Endothelial cell of umbilical vein (primary cell): Measurements from ENCODE around the gene PGM2L1. TPM values are rescaled to one million over a fixed set of nuclear protein-coding genes. Genes with fewer than 3 reads are reported as not detected.

ENCODE experiments used
- BruUV-seq: library from RNA; stranded (reverse); fragments of 400-500 nt; replicated peaks from 2 replicates; lab custom pipeline; 2021; lab: Mats Ljungman, UMichigan
- CTCF ChIA-PET: fragments of 300-600, 350-600 bp; sonication (Branson Sonifier 250); formaldehyde crosslinking; loops from one replicate; lab custom pipeline; 2021; ENCODE audit warnings: antibody characterized with exemption, inconsistent platforms; lab: Charles Lee
- POLR2A ChIA-PET: fragments of 300-600, 350-600 bp; sonication (Branson Sonifier 250); formaldehyde crosslinking; loops from one replicate; lab custom pipeline; 2021; ENCODE audit warnings: antibody characterized with exemption, inconsistent platforms; lab: Charles Lee
- DNase-seq: peaks from one replicate; pipeline ENCODE4 v3.0.0-alpha.2; 2011; ENCODE audit warnings: low read depth, low spot score
- FAIRE-seq: peaks from 2 replicates; lab custom pipeline; 2011; peaks lifted over from hg19 to GRCh38; lab: Jason Lieb, UNC
- H2AFZ ChIP-seq: 2 replicates; pipeline ENCODE4 v1.6.0; 2012; ENCODE audit warnings: low read depth, low read length, control low read depth, inconsistent platforms
- H3K27ac ChIP-seq: 2 replicates; pipeline ENCODE4 v1.5.1; 2011; ENCODE audit warnings: low read depth, mild to moderate bottlenecking, control low read depth, low read length, moderate library complexity; ENCODE audit not compliant: insufficient read depth
- H3K27me3 ChIP-seq, 2 experiments: 2 replicates each; pipeline versions ENCODE4 v1.6.0 to v1.6.1; 2011; ENCODE audit warnings: low read length in 2 of 2, mixed read lengths in 1 of 2; ENCODE audit not compliant: control insufficient read depth in 2 of 2, insufficient read depth in 2 of 2
- H3K36me3 ChIP-seq, 2 experiments: 2 replicates in 1 of 2; 3 replicates in 1 of 2; pipeline ENCODE4 v1.5.1; 2011; ENCODE audit warnings: low read length in 2 of 2, mild to moderate bottlenecking in 1 of 2, moderate library complexity in 1 of 2; ENCODE audit not compliant: control insufficient read depth in 2 of 2, insufficient read depth in 2 of 2; ENCODE audit errors: extremely low read depth in 1 of 2
- H3K4me1 ChIP-seq: 3 replicates; pipeline ENCODE4 v1.5.1; 2011; ENCODE audit warnings: mild to moderate bottlenecking, low read length; ENCODE audit not compliant: control insufficient read depth, insufficient read depth; ENCODE audit errors: extremely low read depth
- H3K4me2 ChIP-seq: 2 replicates; pipeline ENCODE4 v1.6.1; 2011; ENCODE audit warnings: low read length, control low read depth, mixed read lengths; ENCODE audit not compliant: insufficient read depth
- H3K4me3 ChIP-seq, 3 experiments: fragments of 200-600 bp in 1 of 3; sonication (generic), shearing (Covaris generic) in 1 of 3; replicated peaks in 1 of 3; 2 replicates each; pipeline ENCODE4 v1.5.1; 2011 to 2016; ENCODE audit warnings: control low read depth in 3 of 3, low read length in 3 of 3, mild to moderate bottlenecking in 2 of 3, inconsistent platforms in 1 of 3, low read depth in 1 of 3, moderate library complexity in 1 of 3; ENCODE audit not compliant: insufficient read depth in 1 of 3
- H3K79me2 ChIP-seq: 2 replicates; pipeline ENCODE4 v1.6.0; 2012; ENCODE audit warnings: low read length, inconsistent platforms; ENCODE audit not compliant: control insufficient read depth, insufficient read depth
- H3K9ac ChIP-seq: replicated peaks from 2 replicates; pipeline ENCODE3; 2011; ENCODE audit warnings: low read length, control low read depth; ENCODE audit not compliant: insufficient read depth; ENCODE audit errors: extremely low read depth
- H3K9me1 ChIP-seq: replicated peaks from 3 replicates; pipeline ENCODE4 v1.6.0; 2011; ENCODE audit warnings: mild to moderate bottlenecking, low read length; ENCODE audit not compliant: control insufficient read depth, insufficient read depth; ENCODE audit errors: extremely low read depth
- H3K9me3 ChIP-seq: replicated peaks from 2 replicates; pipeline ENCODE4 v1.5.1; 2012; ENCODE audit warnings: low read length, inconsistent platforms; ENCODE audit not compliant: control insufficient read depth, insufficient read depth
- H4K20me1 ChIP-seq: replicated peaks from 2 replicates; pipeline ENCODE3; 2011; ENCODE audit warnings: mild to moderate bottlenecking, low read length; ENCODE audit not compliant: control insufficient read depth, insufficient read depth; ENCODE audit errors: extremely low read depth
- CTCF ChIP-seq, 2 donors: IDR thresholded peaks; 1 replicate in 1 of 2; 2 replicates in 1 of 2; pipeline ENCODE4 v1.5.1; 2011; ENCODE audit warnings: low read length in 2 of 2, mild to moderate bottlenecking in 2 of 2, moderate library complexity in 2 of 2, control low read depth in 1 of 2, inconsistent platforms in 1 of 2, low read depth in 1 of 2; ENCODE audit not compliant: insufficient read depth in 1 of 2; ENCODE audit errors: extremely low read depth in 1 of 2
- EZH2 ChIP-seq: IDR thresholded peaks from 2 replicates; pipeline ENCODE4 v1.6.1; 2012; ENCODE audit warnings: borderline replicate concordance, low read depth, mild to moderate bottlenecking, moderate library complexity, low read length, inconsistent platforms; ENCODE audit not compliant: severe bottlenecking
- FOS ChIP-seq: IDR thresholded peaks from 2 replicates; pipeline ENCODE4 v1.6.1; 2011; ENCODE audit warnings: mild to moderate bottlenecking, low read length, moderate library complexity, borderline replicate concordance; ENCODE audit not compliant: insufficient read depth
- JUN ChIP-seq: IDR thresholded peaks from 2 replicates; pipeline ENCODE4 v1.6.1; 2011; ENCODE audit warnings: borderline replicate concordance, low read depth; ENCODE audit not compliant: insufficient read length, insufficient read depth
- POLR2A ChIP-seq: IDR thresholded peaks from 2 replicates; pipeline ENCODE4 v1.6.1; 2012; ENCODE audit warnings: low read depth, mild to moderate bottlenecking, control low read depth, low read length
- POLR2AphosphoS5 ChIP-seq: IDR thresholded peaks from 2 replicates; pipeline ENCODE4 v1.6.1; 2012; ENCODE audit warnings: low read depth, mild to moderate bottlenecking, control low read depth, low read length, moderate library complexity; ENCODE audit not compliant: insufficient read depth
- dilution Hi-C: fragments of 300-500 bp; cut with MboI; formaldehyde crosslinking; loops from one replicate; pipeline ENCODE4 v1.15.0; 2019; ENCODE audit warnings: low sequenced_read_pairs; ENCODE audit not compliant: extremely low pct_ligation_motif_present
- intact Hi-C: fragments of 100-400 bp; cut with micrococcal nuclease; formaldehyde crosslinking; loops from one replicate; pipeline ENCODE4 v1.10.0; 2022
- polyA plus RNA-seq, 4 experiments: library from polyadenylated mRNA; depleted of rRNA in 3 of 4; stranded (reverse) in 3 of 4; unstranded in 1 of 4; fragments of >200 nt; gene quantifications; 2 replicates each; pipeline versions ENCODE4 v1.2.1 to v1.2.3, GENCODE V29; 2011 to 2012; ENCODE audit warnings: missing spikeins in 1 of 4
- total RNA-seq: library from RNA; stranded (reverse); gene quantifications from 2 replicates; pipeline ENCODE4 v1.2.3, GENCODE V29; 2021
- TF ChIP-seq, protein P1 (sequence below): IDR thresholded peaks from 2 replicates; pipeline ENCODE4 v1.6.1; 2011; ENCODE audit not compliant: insufficient read depth, insufficient read length

Gene PGM2L1
- total and polyA plus RNA-seq, 2 donors (not counting 3 experiments of a cell fraction or from before 2014, with no cell fraction given) = 7.9 to 31.4 TPM

GRCh38 chr11:74319139-74319816, 79.0 kb downstream of the PGM2L1 start:
- H3K9me3 ChIP-seq = no peaks in the 10 kb centered on the region
- peak overlapping the region; percentile 74 for H3K9ac ChIP-seq
- intact Hi-C loops = loop anchor here (2.0 kb wide), 1 partner anchor 30 kb away; no protein-coding TSS in a partner anchor
- no peaks in the 10 kb centered on the region for H3K36me3 ChIP-seq
- H3K9me1 ChIP-seq = no peaks in the 10 kb centered on the region
- ChIA-PET POLR2A (interaction anchor here (1.3 kb wide), 1 partner anchor 11 kb away, joined by 3 read pairs; no protein-coding TSS in a partner anchor), CTCF (interaction anchor here (0.9 to 4.9 kb wide), 8 partner anchors 10 to 134 kb away, joined by 3 to 136 read pairs (median 6); no protein-coding TSS in a partner anchor)
- no peaks in the 10 kb centered on the region for H4K20me1 ChIP-seq
- dilution Hi-C loops = no loop called here
- peak overlapping the region; percentile 94 for H3K27ac ChIP-seq
- TF ChIP-seq EZH2 = no peak
- TF ChIP-seq, protein P1, sequence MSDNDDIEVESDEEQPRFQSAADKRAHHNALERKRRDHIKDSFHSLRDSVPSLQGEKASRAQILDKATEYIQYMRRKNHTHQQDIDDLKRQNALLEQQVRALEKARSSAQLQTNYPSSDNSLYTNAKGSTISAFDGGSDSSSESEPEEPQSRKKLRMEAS = no peak
- peak; percentile 96 for TF ChIP-seq FOS
- peak; percentile 99 for TF ChIP-seq JUN
- TF ChIP-seq POLR2A = peak; percentile 78
- TF ChIP-seq POLR2AphosphoS5 = peak; percentile 92
- TF ChIP-seq CTCF (IDR thresholded peaks at IDR 0.05; ENCODE audit: extremely low read depth in 1 of 2, insufficient read depth in 1 of 2, low read depth in 1 of 2, low read length in 2 of 2) = no peak
- DNase-seq (peak; percentile 96), FAIRE-seq (peak; percentile 83)
- H3K79me2 ChIP-seq = no peaks in the 10 kb centered on the region
- H2AFZ ChIP-seq = no peak overlapping the region
- no peak overlapping the region for H3K4me3 ChIP-seq
- H3K27me3 ChIP-seq = no peaks in the 10 kb centered on the region
- H3K4me2 ChIP-seq = peak overlapping the region; percentile 10
- BruUV-seq = TSS peak; percentile 87
- H3K4me1 ChIP-seq = peaks cover 47% of the 10 kb centered on the region
